GM12878 (cell line): ENCODE data around the gene C5AR2. TPM values are rescaled to one million over a fixed set of nuclear protein-coding genes. Genes with fewer than 3 reads are reported as not detected.

ENCODE experiments used
- ATAC-seq: fragments of 200-7000 bp; cut with Tn5 transposase; 3 replicates; pipeline ENCODE4 v1.9.1; 2020; ENCODE audit warnings: mild to moderate bottlenecking, moderate library complexity
- BruUV-seq: library from RNA; stranded (reverse); fragments of 400-500 nt; replicated peaks from 2 replicates; lab custom pipeline; 2021; lab: Mats Ljungman, UMichigan
- CTCF ChIA-PET: fragments of 300-600 bp; sonication (Branson Sonifier 250); formaldehyde crosslinking; extraction: SDS; loops from one replicate; lab custom pipeline; 2021; ENCODE audit warnings: inconsistent platforms; lab: Yijun Ruan, JAX
- POLR2A ChIA-PET: fragments of 350-600 bp; formaldehyde crosslinking; extraction: SDS; loops from one replicate; lab custom pipeline; 2021; ENCODE audit warnings: inconsistent platforms; lab: Charles Lee
- RAD21 ChIA-PET: fragments of 300-600 bp; sonication (Branson Sonifier 250); formaldehyde crosslinking; loops from one replicate; lab custom pipeline; 2023; ENCODE audit warnings: antibody characterized with exemption; ENCODE audit not compliant: unreplicated experiment; lab: Charles Lee
- SMC1A ChIA-PET: fragments of 300-600 bp; sonication (Branson Sonifier 250); formaldehyde crosslinking; loops from one replicate; lab custom pipeline; 2023; ENCODE audit not compliant: unreplicated experiment, uncharacterized antibody; lab: Charles Lee
- DNase-seq: peaks from one replicate; pipeline ENCODE4 v3.0.0-alpha.2; 2011; ENCODE audit warnings: low read depth, low spot score
- FAIRE-seq: peaks from 3 replicates; lab custom pipeline; 2011; peaks lifted over from hg19 to GRCh38; lab: Jason Lieb, UNC
- H2AFZ ChIP-seq: 2 replicates; pipeline ENCODE4 v1.6.0; 2011; ENCODE audit warnings: low read depth, low read length, control low read depth; ENCODE audit not compliant: control insufficient read depth
- H3K27ac ChIP-seq: 2 replicates; pipeline ENCODE4 v1.5.1; 2011; ENCODE audit warnings: control low read depth; ENCODE audit not compliant: control insufficient read depth, insufficient read depth
- H3K27me3 ChIP-seq, 2 experiments: replicated peaks in 1 of 2; 2 replicates each; pipeline versions ENCODE4 v1.6.0 to v1.6.1; 2011; ENCODE audit warnings: low read length in 1 of 2; ENCODE audit not compliant: control insufficient read depth in 2 of 2, insufficient read depth in 2 of 2
- H3K36me3 ChIP-seq, 2 experiments: 2 replicates each; pipeline ENCODE4 v1.5.1; 2011; ENCODE audit warnings: low read length in 1 of 2; ENCODE audit not compliant: control insufficient read depth in 2 of 2, insufficient read depth in 2 of 2
- H3K4me1 ChIP-seq: 2 replicates; pipeline ENCODE4 v1.6.1; 2011; ENCODE audit warnings: mild to moderate bottlenecking, low read length, moderate library complexity, mixed read lengths; ENCODE audit not compliant: control insufficient read depth, insufficient read depth
- H3K4me2 ChIP-seq: 2 replicates; pipeline ENCODE4 v1.6.0; 2011; ENCODE audit warnings: control low read depth; ENCODE audit not compliant: control insufficient read depth, insufficient read depth
- H3K4me3 ChIP-seq: fragments of 200-600 bp; sonication (generic); 2 replicates; pipeline ENCODE4 v1.5.1; 2016
- H3K79me2 ChIP-seq: 2 replicates; pipeline ENCODE4 v1.6.0; 2011; ENCODE audit warnings: low read length; ENCODE audit not compliant: control insufficient read depth, insufficient read depth
- H3K9ac ChIP-seq: 2 replicates; pipeline ENCODE4 v1.8.0; 2011; ENCODE audit warnings: low read length, control low read depth, mixed read lengths; ENCODE audit not compliant: control insufficient read depth, insufficient read depth
- H3K9me3 ChIP-seq: replicated peaks from 3 replicates; pipeline ENCODE4 v1.5.1; 2011; ENCODE audit warnings: mild to moderate bottlenecking, low read length; ENCODE audit not compliant: control insufficient read depth, insufficient read depth
- H4K20me1 ChIP-seq: 2 replicates; pipeline ENCODE4 v1.6.0; 2011; ENCODE audit not compliant: control insufficient read depth, insufficient read depth
- ASH2L ChIP-seq: fragments of 300-600, 200-600 bp; sonication (generic); IDR thresholded peaks from 2 replicates; pipeline ENCODE4 v1.6.1; 2017; ENCODE audit warnings: low read depth, mild to moderate bottlenecking, borderline replicate concordance
- BMI1 ChIP-seq: fragments of 450-650 bp; IDR thresholded peaks from 2 replicates; pipeline ENCODE4 v1.6.1; 2016; ENCODE audit warnings: mild to moderate bottlenecking, moderate library complexity, borderline replicate concordance
- EGR1 ChIP-seq, 2 experiments: IDR thresholded peaks; 1 replicate in 1 of 2; 2 replicates in 1 of 2; pipeline ENCODE4 v1.6.1; 2011 to 2012; ENCODE audit warnings: low read depth in 2 of 2, low read length in 2 of 2, borderline replicate concordance in 1 of 2, mild to moderate bottlenecking in 1 of 2, moderate library complexity in 1 of 2
- ESRRA ChIP-seq: IDR thresholded peaks from 2 replicates; pipeline ENCODE4 v1.6.1; 2012; ENCODE audit warnings: mild to moderate bottlenecking, low read length, improper control_type of control experiment
- FOXM1 ChIP-seq: IDR thresholded peaks from 2 replicates; pipeline ENCODE4 v1.6.1; 2012; ENCODE audit warnings: low read depth, mild to moderate bottlenecking, inconsistent platforms, low read length, moderate library complexity
- IRF4 ChIP-seq: IDR thresholded peaks from 2 replicates; pipeline ENCODE4 v1.6.1; 2011; ENCODE audit warnings: low read depth, low read length
- JUND ChIP-seq: IDR thresholded peaks from 2 replicates; pipeline ENCODE4 v1.6.1; 2012; ENCODE audit warnings: low read depth, mild to moderate bottlenecking, low read length, improper control_type of control experiment, moderate library complexity
- MEF2A ChIP-seq: IDR thresholded peaks from 2 replicates; pipeline ENCODE4 v1.6.1; 2011; ENCODE audit warnings: low read depth, mild to moderate bottlenecking, low read length, moderate library complexity; ENCODE audit not compliant: insufficient read depth
- MLLT1 ChIP-seq: fragments of 450-650 bp; IDR thresholded peaks from 2 replicates; pipeline ENCODE4 v1.6.1; 2016; ENCODE audit warnings: mild to moderate bottlenecking
- PAX8 ChIP-seq: fragments of 450-650 bp; IDR thresholded peaks from 2 replicates; pipeline ENCODE4 v1.6.1; 2017; ENCODE audit warnings: mild to moderate bottlenecking, moderate library complexity
- RUNX3 ChIP-seq: IDR thresholded peaks from 2 replicates; pipeline ENCODE4 v1.6.1; 2012; ENCODE audit warnings: low read length, inconsistent platforms
- WRNIP1 ChIP-seq: IDR thresholded peaks from 2 replicates; pipeline ENCODE4 v1.6.1; 2011; ENCODE audit warnings: low read depth, low read length, improper control_type of control experiment, borderline replicate concordance
- YY1 ChIP-seq: IDR thresholded peaks from 2 replicates; pipeline ENCODE4 v1.6.1; 2011; ENCODE audit warnings: low read depth, mild to moderate bottlenecking, low read length
- WGBS: methylation state at CpG from one replicate; pipeline ENCODE4 v1.1.6; 2016; ENCODE audit warnings: low lambda C conversion rate; ENCODE audit not compliant: insufficient replicate concordance, insufficient coverage; ENCODE audit errors: missing lambda C conversion rate; 5-methylcytosine and 5-hydroxymethylcytosine counted together
- in situ Hi-C: fragments of 300-500 bp; cut with MboI; formaldehyde crosslinking; loops from 9 replicates; pipeline ENCODE4 v1.14.3; 2018; ENCODE audit warnings: mixed read lengths
- intact Hi-C: fragments of 100-400 bp; cut with micrococcal nuclease; formaldehyde crosslinking; loops from one replicate; pipeline ENCODE4 v1.14.2; 2022; ENCODE audit not compliant: unreplicated experiment
- polyA plus RNA-seq, 11 experiments: library from polyadenylated mRNA; depleted of rRNA in 4 of 11; unstranded in 6 of 11; stranded (reverse) in 5 of 11; fragments of >200 nt; fragmentation: Nextera tagmentation in 4 of 11; fragmentation: Illumina TruSeq in 1 of 11; extraction: Ambion mirVana in 4 of 11; extraction: Trizol in 1 of 11; gene quantifications; 1 replicate in 1 of 11; 2 replicates in 10 of 11; pipeline versions ENCODE4 v1.2.1 to v1.2.3, GENCODE V29; 2011 to 2016; ENCODE audit warnings: inconsistent platforms in 2 of 11, missing spikeins in 2 of 11, low read depth in 1 of 11
- total RNA-seq, 4 experiments: library from RNA; depleted of rRNA in 3 of 4; stranded (reverse); fragments of >200 nt in 3 of 4; fragmentation: Illumina TruSeq in 1 of 4; extraction: Trizol in 1 of 4; gene quantifications; 2 replicates each; pipeline versions ENCODE4 v1.2.1 to v1.2.3, GENCODE V29; 2013 to 2021
- TF ChIP-seq, protein P1 (sequence below), 3 experiments: IDR thresholded peaks in 2 of 3; conservative IDR thresholded peaks in 1 of 3; 2 replicates each; pipeline ENCODE4 v1.5.1; 2011; ENCODE audit warnings: low read depth in 3 of 3, low read length in 3 of 3, mild to moderate bottlenecking in 3 of 3, control low read depth in 2 of 3, moderate library complexity in 2 of 3, inconsistent platforms in 1 of 3, mixed read lengths in 1 of 3; ENCODE audit not compliant: control insufficient read depth in 2 of 3, insufficient read depth in 1 of 3; ENCODE audit errors: extremely low read depth in 1 of 3
- TF ChIP-seq, protein P2 (sequence below): IDR thresholded peaks from 2 replicates; pipeline ENCODE4 v1.6.1; 2011; ENCODE audit warnings: low read depth, mild to moderate bottlenecking, low read length, moderate library complexity, borderline replicate concordance; ENCODE audit errors: extremely low read depth
- TF ChIP-seq, protein P3 (sequence below): IDR thresholded peaks from 2 replicates; pipeline ENCODE4 v1.6.1; 2011; ENCODE audit warnings: borderline replicate concordance, low read depth, mild to moderate bottlenecking, moderate library complexity, mixed read lengths, low read length; ENCODE audit not compliant: insufficient read depth; ENCODE audit errors: extremely low read length

The C5AR2 gene
- total and polyA plus RNA-seq, 10 of the 15 experiments (the other 5 are each of a cell fraction or from before 2014, with no cell fraction given), result 0.01 TPM; not detected in 9

GRCh38 chr19:47348819-47349795, 17.1 kb downstream of the C5AR2 start, which contains the start of gene DHX34:
Gene DHX34, plus strand, starts transcription at chr19:47349315. Its CDS starts 3,716 bp downstream, at chr19:47353031.
- SMC1A ChIA-PET, result interaction anchor here (0.6 to 1.7 kb wide), 11 partner anchors 8 to 62 kb away, joined by 3 to 6 read pairs (median 3); no protein-coding TSS in a partner anchor
- TF ChIP-seq PAX8 (no peak), MEF2A (no peak), RUNX3 (peak; percentile 83), WRNIP1 (no peak), IRF4 (no peak), MLLT1 (peak; percentile 50; the same call in 1 of the 2 replicates), YY1 (peak; percentile 75), ESRRA (no peak), FOXM1 (no peak), JUND (no peak), BMI1 (no peak), EGR1 (IDR thresholded peaks at IDR 0.05; ENCODE audit: borderline replicate concordance in 1 of 2, low read depth in 2 of 2, low read length in 2 of 2) (peak in 1 of 2 experiments; percentile 49; a peak in 2 of 3 replicates), ASH2L (no peak)
- TF ChIP-seq, protein P1, sequence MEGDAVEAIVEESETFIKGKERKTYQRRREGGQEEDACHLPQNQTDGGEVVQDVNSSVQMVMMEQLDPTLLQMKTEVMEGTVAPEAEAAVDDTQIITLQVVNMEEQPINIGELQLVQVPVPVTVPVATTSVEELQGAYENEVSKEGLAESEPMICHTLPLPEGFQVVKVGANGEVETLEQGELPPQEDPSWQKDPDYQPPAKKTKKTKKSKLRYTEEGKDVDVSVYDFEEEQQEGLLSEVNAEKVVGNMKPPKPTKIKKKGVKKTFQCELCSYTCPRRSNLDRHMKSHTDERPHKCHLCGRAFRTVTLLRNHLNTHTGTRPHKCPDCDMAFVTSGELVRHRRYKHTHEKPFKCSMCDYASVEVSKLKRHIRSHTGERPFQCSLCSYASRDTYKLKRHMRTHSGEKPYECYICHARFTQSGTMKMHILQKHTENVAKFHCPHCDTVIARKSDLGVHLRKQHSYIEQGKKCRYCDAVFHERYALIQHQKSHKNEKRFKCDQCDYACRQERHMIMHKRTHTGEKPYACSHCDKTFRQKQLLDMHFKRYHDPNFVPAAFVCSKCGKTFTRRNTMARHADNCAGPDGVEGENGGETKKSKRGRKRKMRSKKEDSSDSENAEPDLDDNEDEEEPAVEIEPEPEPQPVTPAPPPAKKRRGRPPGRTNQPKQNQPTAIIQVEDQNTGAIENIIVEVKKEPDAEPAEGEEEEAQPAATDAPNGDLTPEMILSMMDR (IDR thresholded peaks at IDR 0.05 in 2 of 3, conservative IDR thresholded peaks at IDR 0.05 in 1 of 3; ENCODE audit: control insufficient read depth in 2 of 3, extremely low read depth in 1 of 3, insufficient read depth in 1 of 3, low read depth in 3 of 3, low read length in 3 of 3), result peak; percentile 96 to 99 (median 98); a peak in 5 of 6 replicates
- TF ChIP-seq, protein P2, sequence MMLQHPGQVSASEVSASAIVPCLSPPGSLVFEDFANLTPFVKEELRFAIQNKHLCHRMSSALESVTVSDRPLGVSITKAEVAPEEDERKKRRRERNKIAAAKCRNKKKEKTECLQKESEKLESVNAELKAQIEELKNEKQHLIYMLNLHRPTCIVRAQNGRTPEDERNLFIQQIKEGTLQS, result peak; percentile 32; the same call in 1 of the 2 replicates
- TF ChIP-seq, protein P3, sequence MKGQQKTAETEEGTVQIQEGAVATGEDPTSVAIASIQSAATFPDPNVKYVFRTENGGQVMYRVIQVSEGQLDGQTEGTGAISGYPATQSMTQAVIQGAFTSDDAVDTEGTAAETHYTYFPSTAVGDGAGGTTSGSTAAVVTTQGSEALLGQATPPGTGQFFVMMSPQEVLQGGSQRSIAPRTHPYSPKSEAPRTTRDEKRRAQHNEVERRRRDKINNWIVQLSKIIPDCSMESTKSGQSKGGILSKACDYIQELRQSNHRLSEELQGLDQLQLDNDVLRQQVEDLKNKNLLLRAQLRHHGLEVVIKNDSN, result peak; percentile 60

More at GRCh38 chr19:47348819-47349795, 17.1 kb downstream of the C5AR2 start, which contains the start of gene DHX34:
- peak; percentile 99 for ATAC-seq
- ChIA-PET POLR2A (interaction anchor here (0.6 to 1.5 kb wide), 9 partner anchors 12 to 427 kb away, joined by 3 to 7 read pairs (median 4); partner anchors contain the start of gene CCDC9), RAD21 (interaction anchor here (0.6 to 2.0 kb wide), 14 partner anchors 8 to 1057 kb away, joined by 3 to 9 read pairs (median 4); partner anchors contain the start of genes INAFM1, KDELR1 and NOP53), CTCF (interaction anchor here (0.5 to 5.1 kb wide), 42 partner anchors 8 to 564 kb away, joined by 3 to 42 read pairs (median 4); partner anchors contain the start of genes KPTN and ZC3H4)
- Histone ChIP-seq H4K20me1 (no peaks in the 10 kb centered on the region; the same call in 1 of the 2 replicates), H3K36me3 (peaks cover 8 to 14% of the 10 kb centered on the region in 2 experiments; a peak in 3 of 4 replicates), H3K4me2 (peak within 1 kb of the TSS; percentile 75), H3K27ac (peak within 1 kb of the TSS; percentile 76), H3K4me1 (peaks cover 7% of the 10 kb centered on the region), H3K9ac (peak within 1 kb of the TSS; percentile 88), H3K27me3 (no peaks in the 10 kb centered on the region), H3K79me2 (peaks cover 25% of the 10 kb centered on the region), H3K4me3 (peak within 1 kb of the TSS; percentile 80), H2AFZ (peak within 1 kb of the TSS; percentile 84), H3K9me3 (no peaks in the 10 kb centered on the region)
- peak; percentile 98 for DNase-seq
- WGBS, result 4% methylated on average over 61 of the region's 63 CpGs
- no TSS peak for BruUV-seq
- in situ Hi-C loops, result no loop called here
- intact Hi-C loops, result loop anchor here (2.0 to 5.0 kb wide), 2 partner anchors 43 to 52 kb away; no protein-coding TSS in a partner anchor
- peak; percentile 97 for FAIRE-seq
